Gastroesophageal sphincter (tissue), 4 donors: Measurements from ENCODE around the gene CYP17A1. TPM values are rescaled to one million over a fixed set of nuclear protein-coding genes. Genes with fewer than 3 reads are reported as not detected.
"Not testable (repeated sequence)": the region's sequence is repeated elsewhere in the genome, so short reads cannot be mapped to it uniquely, and the experiment has no call there.

Source experiments
- ATAC-seq: fragments of 150-250 bp; one replicate; pipeline ENCODE4 v1.9.1; 2016; ENCODE audit warnings: mild to moderate bottlenecking, moderate library complexity
- H3K27ac ChIP-seq, 4 donors: fragments of 200-600 bp; sonication (generic) in 3 of 4; 1 replicate in 3 of 4; 2 replicates in 1 of 4; pipeline ENCODE4 v1.5.1; 2016 to 2019
- H3K27me3 ChIP-seq: fragments of 200-600 bp; sonication (generic); one replicate; pipeline ENCODE4 v1.5.1; 2019
- H3K36me3 ChIP-seq, 2 donors: fragments of 200-600 bp; sonication (generic); one replicate each; pipeline ENCODE4 v1.5.1; 2019; ENCODE audit warnings: control low read depth in 1 of 2
- H3K4me1 ChIP-seq, 3 donors: fragments of 200-600 bp; sonication (generic); 1 replicate in 2 of 3; 2 replicates in 1 of 3; pipeline ENCODE4 v1.5.1; 2016 to 2019; ENCODE audit warnings: control low read depth in 2 of 3
- H3K4me3 ChIP-seq, 2 donors: fragments of 200-600 bp; sonication (generic); one replicate each; pipeline ENCODE4 v1.5.1; 2019; ENCODE audit warnings: mild to moderate bottlenecking in 1 of 2, moderate library complexity in 1 of 2
- H3K9me3 ChIP-seq, 3 donors: fragments of 200-600 bp; sonication (generic); one replicate each; pipeline ENCODE4 v1.5.1; 2017 to 2019; ENCODE audit warnings: control low read depth in 2 of 3
- EP300 ChIP-seq: sonication (generic); formaldehyde crosslinking; IDR thresholded peaks from one replicate; pipeline ENCODE4 v1.6.1; 2017; ENCODE audit warnings: antibody characterized with exemption, mild to moderate bottlenecking
- POLR2A ChIP-seq, 2 donors: fragments of 450-650 bp; IDR thresholded peaks; one replicate each; pipeline ENCODE4 v1.6.1; 2017; ENCODE audit warnings: antibody characterized with exemption in 2 of 2, mild to moderate bottlenecking in 2 of 2, moderate library complexity in 1 of 2
- POLR2AphosphoS5 ChIP-seq: sonication (generic); formaldehyde crosslinking; IDR thresholded peaks from one replicate; pipeline ENCODE4 v1.6.1; 2017; ENCODE audit warnings: antibody characterized with exemption
- WGBS, 2 donors: methylation state at CpG; one replicate each; pipeline ENCODE4 v1.1.5; 2018; ENCODE audit warnings: low coverage in 1 of 2; 5-methylcytosine and 5-hydroxymethylcytosine counted together
- total RNA-seq, 4 donors: library from RNA; depleted of rRNA; stranded (reverse); fragments of >200 nt; gene quantifications; one replicate each; pipeline ENCODE4 v1.1.0, GENCODE V29; 2016
- TF ChIP-seq, protein P1 (sequence below), 4 experiments: fragments of 200-600 bp in 2 of 4; fragments of 450-650 bp in 2 of 4; sonication (generic) in 1 of 4; IDR thresholded peaks; one replicate each; pipeline ENCODE4 v1.5.1; 2017 to 2019; ENCODE audit warnings: antibody characterized with exemption in 4 of 4, mild to moderate bottlenecking in 2 of 4, moderate library complexity in 2 of 4

The CYP17A1 gene
- total RNA-seq, 4 donors from 2014 or later = not detected

DNA sequence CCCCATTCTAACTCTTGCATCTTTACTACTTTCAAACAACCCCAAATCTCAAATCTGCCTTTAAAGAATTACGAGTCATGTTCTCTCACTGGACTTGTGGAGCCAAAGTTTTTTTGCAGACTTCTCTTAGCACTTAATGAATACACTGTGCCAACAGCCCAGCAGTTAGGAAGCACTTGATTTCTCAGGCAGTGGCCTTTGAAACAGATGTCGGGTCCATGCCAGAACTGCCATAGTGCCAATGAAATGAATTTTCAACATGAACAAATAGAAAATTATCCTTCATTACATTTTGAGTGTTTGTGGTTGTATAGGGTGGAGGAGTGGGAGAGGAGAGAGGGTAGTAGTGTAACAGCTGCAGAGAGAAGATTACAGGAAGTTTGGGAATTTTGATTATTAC lies 22.7 kb upstream of the CYP17A1 start:
- Histone ChIP-seq H3K27me3 (no peaks in the 10 kb centered on the region), H3K4me3 (no peak overlapping the region), H3K36me3 (peaks cover 3 to 41% of the 10 kb centered on the region in 2 donors), H3K27ac (no peak overlapping the region), H3K9me3 (no peaks in the 10 kb centered on the region), H3K4me1 (peaks cover 0 to 15% (median 4%) of the 10 kb centered on the region in 3 donors)
- 62 to 100% methylated on average over 1 to 2 of the region's 2 CpGs for WGBS, 2 donors
- TF ChIP-seq EP300 (no peak), POLR2AphosphoS5 (no peak), POLR2A (IDR thresholded peaks at IDR 0.05) (no peak)
- TF ChIP-seq, protein P1, sequence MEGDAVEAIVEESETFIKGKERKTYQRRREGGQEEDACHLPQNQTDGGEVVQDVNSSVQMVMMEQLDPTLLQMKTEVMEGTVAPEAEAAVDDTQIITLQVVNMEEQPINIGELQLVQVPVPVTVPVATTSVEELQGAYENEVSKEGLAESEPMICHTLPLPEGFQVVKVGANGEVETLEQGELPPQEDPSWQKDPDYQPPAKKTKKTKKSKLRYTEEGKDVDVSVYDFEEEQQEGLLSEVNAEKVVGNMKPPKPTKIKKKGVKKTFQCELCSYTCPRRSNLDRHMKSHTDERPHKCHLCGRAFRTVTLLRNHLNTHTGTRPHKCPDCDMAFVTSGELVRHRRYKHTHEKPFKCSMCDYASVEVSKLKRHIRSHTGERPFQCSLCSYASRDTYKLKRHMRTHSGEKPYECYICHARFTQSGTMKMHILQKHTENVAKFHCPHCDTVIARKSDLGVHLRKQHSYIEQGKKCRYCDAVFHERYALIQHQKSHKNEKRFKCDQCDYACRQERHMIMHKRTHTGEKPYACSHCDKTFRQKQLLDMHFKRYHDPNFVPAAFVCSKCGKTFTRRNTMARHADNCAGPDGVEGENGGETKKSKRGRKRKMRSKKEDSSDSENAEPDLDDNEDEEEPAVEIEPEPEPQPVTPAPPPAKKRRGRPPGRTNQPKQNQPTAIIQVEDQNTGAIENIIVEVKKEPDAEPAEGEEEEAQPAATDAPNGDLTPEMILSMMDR (IDR thresholded peaks at IDR 0.05) = no peak
- no peak for ATAC-seq

DNA sequence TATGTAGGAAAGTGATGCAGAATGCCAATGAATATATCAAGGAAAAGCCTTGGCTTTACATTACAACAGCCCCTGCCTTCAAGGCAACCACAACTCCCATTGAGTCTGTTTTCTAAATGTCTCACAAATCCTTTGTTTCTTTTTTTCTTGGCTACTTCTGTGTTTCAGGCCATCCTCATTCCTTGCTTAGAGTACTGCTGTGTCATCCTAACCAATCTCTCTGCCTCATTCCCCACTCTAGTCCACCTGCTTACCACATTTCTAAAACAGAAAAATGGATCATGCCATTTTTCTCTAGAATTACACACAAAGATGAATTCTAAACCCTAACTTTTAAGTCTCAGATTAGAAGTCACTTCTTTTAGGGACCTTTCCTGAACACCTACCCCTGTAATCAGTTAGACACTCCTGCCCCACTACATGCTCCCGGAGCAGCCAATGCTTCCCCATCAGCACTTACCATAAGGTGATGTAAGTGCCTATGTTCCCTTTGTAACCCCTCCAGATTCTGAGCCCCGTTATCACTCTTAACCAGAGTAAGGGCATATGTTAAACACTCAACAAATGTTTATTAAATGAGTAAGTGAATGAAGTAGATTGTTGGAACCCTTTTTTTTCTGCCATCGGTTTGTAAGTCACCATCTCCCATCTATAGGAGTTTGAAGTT lies 19.7 kb upstream of the CYP17A1 start:
- TF ChIP-seq, protein P1 (IDR thresholded peaks at IDR 0.05) = no peak
- TF ChIP-seq POLR2A (IDR thresholded peaks at IDR 0.05) = no peak
- TF ChIP-seq EP300 = no peak
- no peak for TF ChIP-seq POLR2AphosphoS5
- WGBS, 2 donors = 81 to 92% methylated on average over 2 to 3 of the region's 3 CpGs
- H3K27ac ChIP-seq = no peak overlapping the region
- no peaks in the 10 kb centered on the region for H3K27me3 ChIP-seq
- H3K4me1 ChIP-seq = peaks cover 0 to 20% (median 4%) of the 10 kb centered on the region in 3 donors
- no peak for ATAC-seq
- no peaks in the 10 kb centered on the region for H3K9me3 ChIP-seq
- H3K4me3 ChIP-seq = no peak overlapping the region
- H3K36me3 ChIP-seq = peaks cover 0 to 21% of the 10 kb centered on the region in 2 donors

DNA sequence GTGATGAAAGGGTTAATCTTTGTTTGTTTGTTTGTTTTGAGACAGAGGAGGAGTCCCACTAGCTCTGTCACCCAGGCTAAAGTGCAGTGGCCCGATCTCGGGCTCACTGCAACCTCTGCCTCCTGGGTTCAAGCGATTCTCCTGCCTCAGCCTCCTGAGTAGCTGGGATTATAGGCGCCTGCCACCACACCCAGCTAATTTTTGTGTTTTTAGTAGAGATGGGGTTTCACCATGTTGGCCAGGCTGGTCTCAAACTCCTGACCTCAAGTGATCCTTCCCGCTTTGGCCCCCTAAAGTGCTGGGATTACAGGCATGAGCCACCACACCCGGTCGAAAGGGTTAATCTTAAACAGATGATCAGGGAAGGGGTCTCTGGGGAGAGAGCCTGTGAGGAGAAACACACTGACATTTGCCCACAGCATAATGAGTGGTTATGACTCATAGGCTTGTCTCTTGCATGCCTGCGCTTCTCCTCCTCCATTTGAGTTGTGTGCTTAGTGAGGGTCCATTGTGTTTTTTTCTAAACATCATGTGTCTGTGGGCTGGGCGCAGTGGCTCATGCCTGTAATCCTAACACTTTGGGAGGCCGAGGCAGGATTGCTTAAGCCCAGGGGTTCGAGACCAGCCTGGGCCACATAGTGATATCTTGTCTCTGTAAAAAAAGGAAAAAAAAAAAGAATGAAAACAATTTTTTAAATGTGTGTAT lies 18.7 kb upstream of the CYP17A1 start:
- Histone ChIP-seq H3K36me3 (peaks cover 0 to 10% of the 10 kb centered on the region in 2 donors), H3K4me1 (peaks cover 0 to 20% (median 4%) of the 10 kb centered on the region in 3 donors)
- not testable (repeated sequence) for H3K9me3 ChIP-seq, H3K27me3 ChIP-seq, H3K27ac ChIP-seq, ATAC-seq, H3K4me3 ChIP-seq
- WGBS, 2 donors = 66% methylated on average over 11 of the region's 11 CpGs

DNA sequence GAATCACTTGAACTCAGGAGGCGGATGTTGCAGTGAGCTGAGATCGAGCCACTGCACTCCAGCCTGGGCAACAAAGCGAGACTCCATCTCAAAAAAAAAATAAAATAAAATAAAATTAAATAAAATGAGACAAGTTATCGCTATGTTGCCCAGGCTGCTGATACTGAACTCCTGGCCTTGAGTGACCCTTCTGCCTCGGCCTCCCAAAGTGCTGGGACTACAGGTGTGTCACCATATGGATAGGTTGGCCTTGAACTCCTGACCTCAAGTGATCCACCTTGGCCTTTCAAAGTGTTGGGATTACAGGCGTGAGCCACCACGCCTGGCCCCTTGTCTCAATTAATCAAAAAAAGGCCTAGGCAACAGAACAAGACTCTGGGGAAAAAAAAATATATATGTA lies 16.0 kb upstream of the CYP17A1 start:
- H3K4me3 ChIP-seq, H3K27ac ChIP-seq, H3K9me3 ChIP-seq, ATAC-seq, H3K27me3 ChIP-seq, H3K36me3 ChIP-seq: not testable (repeated sequence)
- 82% methylated on average over 3 of the region's 7 CpGs; no CpG with 5 or more reads in 1 of the 2 donors for WGBS, 2 donors
- peaks cover 0 to 20% (median 4%) of the 10 kb centered on the region in 3 donors for H3K4me1 ChIP-seq

DNA sequence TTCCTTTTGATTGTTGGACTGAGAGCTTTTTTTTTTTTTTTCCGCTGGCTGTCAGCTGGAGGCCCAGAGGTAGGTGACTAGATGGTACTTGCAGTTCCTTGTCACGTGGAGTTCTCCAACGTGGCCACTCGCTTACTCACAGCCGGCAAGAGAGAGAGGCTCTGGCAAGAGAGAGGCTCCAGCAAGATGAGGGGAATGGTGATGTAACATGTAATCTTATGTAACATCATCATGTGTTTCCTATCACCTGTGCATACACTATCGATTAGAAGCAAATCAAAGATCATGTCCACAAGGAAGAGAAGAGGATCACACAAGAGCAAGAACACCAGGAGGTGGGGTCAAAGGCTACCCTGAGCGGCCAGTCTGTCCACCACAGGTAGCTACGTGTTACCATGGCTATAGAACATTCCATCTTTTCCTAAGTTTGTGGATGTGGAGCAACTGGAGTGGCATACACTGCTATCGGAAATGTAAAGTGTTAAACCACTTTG lies 12.9 kb upstream of the CYP17A1 start:
- 83 to 100% methylated on average over 1 to 4 of the region's 9 CpGs for WGBS, 2 donors
- no peaks in the 10 kb centered on the region for H3K36me3 ChIP-seq
- no peaks in the 10 kb centered on the region for H3K9me3 ChIP-seq
- H3K4me3 ChIP-seq = no peak overlapping the region
- no peaks in the 10 kb centered on the region for H3K27me3 ChIP-seq
- no peak for ATAC-seq
- TF ChIP-seq POLR2AphosphoS5 = no peak
- TF ChIP-seq EP300 = no peak
- TF ChIP-seq, protein P1 (IDR thresholded peaks at IDR 0.05) = no peak
- no peak for TF ChIP-seq POLR2A (IDR thresholded peaks at IDR 0.05)
- no peak overlapping the region for H3K27ac ChIP-seq
- peaks cover 0 to 6% (median 2%) of the 10 kb centered on the region in 3 donors for H3K4me1 ChIP-seq
